Ovary (tissue), 3 donors: ENCODE measurements around the gene SEPTIN2.

Source experiments
- EP300 ChIP-seq: sonication (generic); formaldehyde crosslinking; IDR thresholded peaks from one replicate; pipeline ENCODE4 v1.6.1; 2017; ENCODE audit warnings: antibody characterized with exemption
- TF ChIP-seq, protein P1 (sequence below), 3 donors: fragments of 450-650 bp in 2 of 3; fragments of 200-600 bp in 1 of 3; IDR thresholded peaks; one replicate each; pipeline versions ENCODE4 v1.5.1 to v1.8.0; 2016 to 2022; ENCODE audit warnings: antibody characterized with exemption in 3 of 3, mild to moderate bottlenecking in 1 of 3
- donor health status: DM: no; HTN: no; CAD: no.

DNA sequence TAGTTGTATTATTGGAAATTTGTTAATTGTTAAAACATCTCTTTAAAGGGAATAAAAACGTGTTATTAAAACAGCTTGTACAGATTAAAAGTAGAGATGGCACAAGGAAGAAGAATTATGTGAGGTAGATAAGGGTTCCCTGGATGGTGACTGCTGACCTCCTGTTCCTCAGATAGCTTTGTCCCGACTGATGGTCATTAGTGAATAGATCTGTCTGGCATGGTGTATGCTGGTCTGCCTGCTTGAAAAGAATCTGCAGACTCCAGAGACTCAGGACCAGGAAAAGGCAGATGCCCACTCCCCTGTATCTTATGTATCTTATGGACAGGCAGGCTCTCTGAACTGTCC is 34.8 kb downstream of the SEPTIN2 start:
- TF ChIP-seq, protein P1, sequence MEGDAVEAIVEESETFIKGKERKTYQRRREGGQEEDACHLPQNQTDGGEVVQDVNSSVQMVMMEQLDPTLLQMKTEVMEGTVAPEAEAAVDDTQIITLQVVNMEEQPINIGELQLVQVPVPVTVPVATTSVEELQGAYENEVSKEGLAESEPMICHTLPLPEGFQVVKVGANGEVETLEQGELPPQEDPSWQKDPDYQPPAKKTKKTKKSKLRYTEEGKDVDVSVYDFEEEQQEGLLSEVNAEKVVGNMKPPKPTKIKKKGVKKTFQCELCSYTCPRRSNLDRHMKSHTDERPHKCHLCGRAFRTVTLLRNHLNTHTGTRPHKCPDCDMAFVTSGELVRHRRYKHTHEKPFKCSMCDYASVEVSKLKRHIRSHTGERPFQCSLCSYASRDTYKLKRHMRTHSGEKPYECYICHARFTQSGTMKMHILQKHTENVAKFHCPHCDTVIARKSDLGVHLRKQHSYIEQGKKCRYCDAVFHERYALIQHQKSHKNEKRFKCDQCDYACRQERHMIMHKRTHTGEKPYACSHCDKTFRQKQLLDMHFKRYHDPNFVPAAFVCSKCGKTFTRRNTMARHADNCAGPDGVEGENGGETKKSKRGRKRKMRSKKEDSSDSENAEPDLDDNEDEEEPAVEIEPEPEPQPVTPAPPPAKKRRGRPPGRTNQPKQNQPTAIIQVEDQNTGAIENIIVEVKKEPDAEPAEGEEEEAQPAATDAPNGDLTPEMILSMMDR (IDR thresholded peaks at IDR 0.05): no peak
- no peak for TF ChIP-seq EP300
